OCI-LY3 (cell line): ENCODE measurements around the gene AFAP1.

ENCODE experiments used
- H2AFZ ChIP-seq: fragments of 200-600, 300-600 bp; shearing (Covaris generic); 2 replicates; pipeline ENCODE4 v1.6.0; 2014; ENCODE audit warnings: antibody characterized with exemption, low read depth, low read length
- H3K27ac ChIP-seq: fragments of 200-600, 300-600 bp; sonication (generic); 2 replicates; pipeline ENCODE4 v1.5.1; 2014; ENCODE audit warnings: mild to moderate bottlenecking, low read length, moderate library complexity, mixed read lengths
- H3K27me3 ChIP-seq: fragments of 200-600, 300-600 bp; sonication (generic); 2 replicates; pipeline ENCODE4 v1.6.1; 2014; ENCODE audit warnings: low read depth, low read length, mixed read lengths
- H3K36me3 ChIP-seq: fragments of 200-600, 300-600 bp; sonication (generic); replicated peaks from 2 replicates; pipeline ENCODE3; 2014; ENCODE audit warnings: low read depth, low read length, mixed read lengths
- H3K4me1 ChIP-seq: fragments of 300-600, 200-600 bp; sonication (generic); 2 replicates; pipeline ENCODE4 v1.6.1; 2014; ENCODE audit warnings: low read length, mixed read lengths
- H3K4me2 ChIP-seq: fragments of 200-600, 300-600 bp; sonication (generic); 2 replicates; pipeline ENCODE4 v1.6.1; 2014; ENCODE audit warnings: low read length, mixed read lengths
- H3K4me3 ChIP-seq: fragments of 300-600, 200-600 bp; sonication (generic); 2 replicates; pipeline ENCODE4 v1.5.1; 2014; ENCODE audit warnings: antibody characterized with exemption, mild to moderate bottlenecking, low read length, moderate library complexity
- H3K79me2 ChIP-seq: fragments of 300-600, 200-600 bp; shearing (Covaris generic); 2 replicates; pipeline ENCODE4 v1.6.1; 2014; ENCODE audit warnings: mild to moderate bottlenecking, low read length, mixed read lengths
- H3K9ac ChIP-seq: fragments of 300-600, 200-600 bp; shearing (Covaris generic); 2 replicates; pipeline ENCODE4 v1.6.0; 2014; ENCODE audit warnings: mild to moderate bottlenecking, low read length, moderate library complexity
- H3K9me3 ChIP-seq: fragments of 200-600, 300-600 bp; shearing (Covaris generic); 2 replicates; pipeline ENCODE4 v1.6.1; 2014; ENCODE audit warnings: low read length, mixed read lengths; ENCODE audit not compliant: insufficient read depth
- H4K20me1 ChIP-seq: fragments of 200-600, 300-600 bp; sonication (generic); 2 replicates; pipeline ENCODE4 v1.6.1; 2016; ENCODE audit warnings: low read length, mixed read lengths; ENCODE audit not compliant: insufficient read depth
- CTCF ChIP-seq: fragments of 200-600, 300-600 bp; sonication (generic); IDR thresholded peaks from 2 replicates; pipeline ENCODE4 v1.5.1; 2014; ENCODE audit warnings: antibody characterized with exemption, low read length, low read depth
- EZH2phosphoT487 ChIP-seq: fragments of 200-600 bp; shearing (Covaris generic); IDR thresholded peaks from 2 replicates; pipeline ENCODE4 v1.6.1; 2018; ENCODE audit warnings: antibody characterized with exemption, mixed run types, low read depth

AFAP1 gene

DNA sequence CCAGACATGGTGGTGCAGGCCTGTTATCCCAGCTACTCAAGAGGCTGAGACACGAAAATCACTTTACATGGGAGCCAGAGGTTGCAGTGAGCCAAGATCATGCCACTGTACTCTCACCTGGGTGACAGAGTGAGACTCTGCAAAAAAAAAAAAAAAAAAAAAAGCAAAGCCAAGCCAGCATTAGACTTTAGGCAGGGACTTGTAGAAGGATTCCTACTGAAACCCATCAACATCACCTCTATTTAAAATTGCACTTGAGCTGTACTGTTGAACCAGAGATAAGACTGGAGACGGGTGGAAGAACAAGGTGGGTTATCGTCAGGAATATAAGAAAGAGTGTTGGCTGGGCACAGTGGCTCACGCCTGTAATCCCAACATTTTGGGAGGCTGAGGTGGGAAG, 15.7 kb upstream of the AFAP1 start:
- H3K79me2 ChIP-seq = no peaks in the 10 kb centered on the region
- no peak overlapping the region for H3K4me3 ChIP-seq
- H3K9me3 ChIP-seq = no peaks in the 10 kb centered on the region
- no peaks in the 10 kb centered on the region for H3K4me1 ChIP-seq
- no peak overlapping the region for H3K27ac ChIP-seq
- H3K36me3 ChIP-seq = no peaks in the 10 kb centered on the region
- no peak overlapping the region for H3K9ac ChIP-seq
- no peak overlapping the region for H2AFZ ChIP-seq
- no peak overlapping the region for H3K4me2 ChIP-seq
- H3K27me3 ChIP-seq = no peaks in the 10 kb centered on the region
- H4K20me1 ChIP-seq = no peaks in the 10 kb centered on the region
- TF ChIP-seq EZH2phosphoT487 = no peak
- TF ChIP-seq CTCF = no peak

GRCh38 chr4:7952615-7953014, 13.0 kb upstream of the AFAP1 start:
- H3K36me3 ChIP-seq = no peaks in the 10 kb centered on the region
- no peaks in the 10 kb centered on the region for H3K9me3 ChIP-seq
- H3K27me3 ChIP-seq = no peaks in the 10 kb centered on the region
- no peaks in the 10 kb centered on the region for H3K79me2 ChIP-seq
- no peaks in the 10 kb centered on the region for H4K20me1 ChIP-seq
- no peak overlapping the region for H3K4me3 ChIP-seq
- no peak overlapping the region for H2AFZ ChIP-seq
- no peak overlapping the region for H3K27ac ChIP-seq
- H3K4me1 ChIP-seq = no peaks in the 10 kb centered on the region
- no peak overlapping the region for H3K4me2 ChIP-seq
- TF ChIP-seq EZH2phosphoT487 (no peak), CTCF (no peak)
- H3K9ac ChIP-seq = no peak overlapping the region

- Histone ChIP-seq H3K36me3 (no peaks in the 10 kb centered on the region), H3K4me3 (no peak overlapping the region), H3K4me2 (no peak overlapping the region), H3K79me2 (no peaks in the 10 kb centered on the region), H3K9ac (no peak overlapping the region), H4K20me1 (no peaks in the 10 kb centered on the region), H3K27me3 (no peaks in the 10 kb centered on the region), H3K27ac (no peak overlapping the region), H3K9me3 (no peaks in the 10 kb centered on the region), H3K4me1 (no peaks in the 10 kb centered on the region), H2AFZ (no peak overlapping the region)
- TF ChIP-seq CTCF (no peak), EZH2phosphoT487 (no peak)
Observed at GRCh38 chr4:7950301-7951092, 10.8 kb upstream of the AFAP1 start.

- Histone ChIP-seq H3K9me3 (no peaks in the 10 kb centered on the region), H3K4me2 (no peak overlapping the region), H2AFZ (no peak overlapping the region), H3K9ac (no peak overlapping the region), H3K36me3 (no peaks in the 10 kb centered on the region), H3K79me2 (no peaks in the 10 kb centered on the region), H3K4me3 (no peak overlapping the region), H3K27me3 (no peaks in the 10 kb centered on the region), H3K27ac (no peak overlapping the region), H3K4me1 (no peaks in the 10 kb centered on the region), H4K20me1 (no peaks in the 10 kb centered on the region)
- TF ChIP-seq CTCF (no peak), EZH2phosphoT487 (no peak)
Observed at GRCh38 chr4:7949759-7950158, 10.1 kb upstream of the AFAP1 start.
